IMR-90 (cell line): ENCODE data around the gene LANCL1. TPM values are rescaled to one million over a fixed set of nuclear protein-coding genes. Genes with fewer than 3 reads are reported as not detected.

Experiments
- ATAC-seq: fragments of 200-7000 bp; cut with Tn5 transposase; 2 replicates; pipeline ENCODE4 v1.9.1; 2020; ENCODE audit warnings: low read depth, mild to moderate bottlenecking, moderate library complexity
- BruUV-seq: library from RNA; stranded (reverse); fragments of 400-500 nt; replicated peaks from 2 replicates; lab custom pipeline; 2021; lab: Mats Ljungman, UMichigan
- CTCF ChIA-PET: fragments of 300-600 bp; formaldehyde crosslinking; extraction: SDS; loops from one replicate; lab custom pipeline; 2021; ENCODE audit warnings: antibody characterized with exemption; lab: Yijun Ruan, JAX
- POLR2A ChIA-PET: fragments of 300-600 bp; sonication (Branson Sonifier 250); formaldehyde crosslinking; loops from one replicate; lab custom pipeline; 2022; ENCODE audit warnings: antibody characterized with exemption; ENCODE audit not compliant: unreplicated experiment; lab: Charles Lee
- DNase-seq: peaks from one replicate; pipeline ENCODE4 v3.0.0; 2013
- H2AFZ ChIP-seq: replicated peaks from 2 replicates; pipeline ENCODE3; 2013; ENCODE audit warnings: low read length, mild to moderate bottlenecking; ENCODE audit not compliant: poor library complexity
- H2AK5ac ChIP-seq: 2 replicates; pipeline ENCODE4 v1.6.1; 2013; ENCODE audit warnings: low read depth, low read length, inconsistent platforms
- H2AK9ac ChIP-seq: replicated peaks from 2 replicates; pipeline ENCODE3; 2013; ENCODE audit warnings: mild to moderate bottlenecking, low read depth, low read length, moderate library complexity; ENCODE audit not compliant: poor library complexity
- H2BK120ac ChIP-seq: 2 replicates; pipeline ENCODE4 v1.6.1; 2013; ENCODE audit warnings: low read depth, low read length, inconsistent platforms
- H2BK15ac ChIP-seq: 3 replicates; pipeline ENCODE4 v1.6.1; 2013; ENCODE audit warnings: low read depth, low read length, inconsistent platforms
- H2BK20ac ChIP-seq: 2 replicates; pipeline ENCODE4 v1.6.1; 2013; ENCODE audit warnings: low read depth, mild to moderate bottlenecking, inconsistent platforms, low read length, moderate library complexity
- H2BK5ac ChIP-seq: 2 replicates; pipeline ENCODE4 v1.6.1; 2013; ENCODE audit warnings: mild to moderate bottlenecking, low read depth, low read length, inconsistent platforms; ENCODE audit not compliant: poor library complexity, severe bottlenecking
- H3K14ac ChIP-seq: replicated peaks from 2 replicates; pipeline ENCODE4 v1.6.1; 2013; ENCODE audit warnings: low read depth, low read length, inconsistent platforms
- H3K18ac ChIP-seq: 2 replicates; pipeline ENCODE4 v1.6.1; 2013; ENCODE audit warnings: low read depth, low read length, control low read depth
- H3K23ac ChIP-seq: 2 replicates; pipeline ENCODE4 v1.6.1; 2013; ENCODE audit warnings: low read depth, low read length, inconsistent platforms
- H3K27ac ChIP-seq: 2 replicates; pipeline ENCODE4 v1.5.1; 2013; ENCODE audit warnings: mild to moderate bottlenecking, control low read depth, low read length; ENCODE audit not compliant: insufficient read depth
- H3K27me3 ChIP-seq: 2 replicates; pipeline ENCODE4 v1.6.1; 2013; ENCODE audit warnings: low read length; ENCODE audit not compliant: control insufficient read depth, insufficient read depth
- H3K36me3 ChIP-seq: 2 replicates; pipeline ENCODE4 v1.6.1; 2013; ENCODE audit warnings: low read length, mixed read lengths; ENCODE audit not compliant: control insufficient read depth, insufficient read depth
- H3K4ac ChIP-seq: 2 replicates; pipeline ENCODE4 v1.6.1; 2013; ENCODE audit warnings: low read depth, low read length, inconsistent platforms
- H3K4me1 ChIP-seq: 2 replicates; pipeline ENCODE4 v1.6.1; 2013; ENCODE audit warnings: low read length, mixed read lengths; ENCODE audit not compliant: control insufficient read depth, insufficient read depth
- H3K4me2 ChIP-seq: 2 replicates; pipeline ENCODE4 v1.6.1; 2013; ENCODE audit warnings: low read depth, mild to moderate bottlenecking, control low read depth, low read length, moderate library complexity
- H3K4me3 ChIP-seq: 2 replicates; pipeline ENCODE4 v1.5.1; 2013; ENCODE audit warnings: low read depth, mild to moderate bottlenecking, control low read depth, low read length, moderate library complexity; ENCODE audit not compliant: insufficient read depth
- H3K56ac ChIP-seq: 2 replicates; pipeline ENCODE4 v1.6.1; 2013; ENCODE audit warnings: low read length, inconsistent platforms; ENCODE audit not compliant: insufficient read depth; ENCODE audit errors: extremely low read depth
- H3K79me1 ChIP-seq, 2 experiments: 2 replicates each; pipeline ENCODE4 v1.6.1; 2013; ENCODE audit warnings: low read length in 2 of 2, inconsistent platforms in 1 of 2, low read depth in 1 of 2
- H3K9ac ChIP-seq: 2 replicates; pipeline ENCODE4 v1.6.1; 2013; ENCODE audit warnings: low read depth, low read length, control low read depth
- H3K9me1 ChIP-seq: 2 replicates; pipeline ENCODE4 v1.6.1; 2013; ENCODE audit warnings: low read length, inconsistent platforms; ENCODE audit not compliant: insufficient read depth
- H3K9me3 ChIP-seq: 2 replicates; pipeline ENCODE4 v1.6.1; 2013; ENCODE audit warnings: low read length; ENCODE audit not compliant: control insufficient read depth, insufficient read depth
- H4K20me1 ChIP-seq: 2 replicates; pipeline ENCODE4 v1.6.1; 2013; ENCODE audit warnings: low read length, inconsistent platforms; ENCODE audit not compliant: insufficient read depth
- H4K5ac ChIP-seq: 2 replicates; pipeline ENCODE4 v1.6.1; 2013; ENCODE audit warnings: mild to moderate bottlenecking, low read depth, low read length, control low read depth
- H4K8ac ChIP-seq, 2 experiments: 2 replicates each; pipeline ENCODE4 v1.6.1; 2013; ENCODE audit warnings: low read depth in 2 of 2, low read length in 2 of 2, control low read depth in 1 of 2, inconsistent platforms in 1 of 2
- H4K91ac ChIP-seq: 2 replicates; pipeline ENCODE4 v1.6.1; 2013; ENCODE audit warnings: low read depth, low read length, inconsistent platforms; ENCODE audit not compliant: insufficient read depth
- BHLHE40 ChIP-seq: fragments of 150-350 bp; IDR thresholded peaks from 2 replicates; pipeline ENCODE4 v1.6.1; 2016; ENCODE audit warnings: mild to moderate bottlenecking, low read depth, low read length
- FOS ChIP-seq: fragments of 150-350 bp; IDR thresholded peaks from 2 replicates; pipeline ENCODE4 v1.6.1; 2016; ENCODE audit warnings: low read depth, low read length
- MXI1 ChIP-seq: IDR thresholded peaks from 2 replicates; pipeline ENCODE4 v1.6.1; 2012; ENCODE audit warnings: low read depth, mild to moderate bottlenecking, low read length, moderate library complexity, borderline replicate concordance
- SMC3 ChIP-seq: fragments of 150-350 bp; IDR thresholded peaks from 2 replicates; pipeline ENCODE4 v1.6.1; 2016; ENCODE audit warnings: low read depth, mild to moderate bottlenecking, antibody characterized with exemption, low read length, moderate library complexity
- WGBS, 2 experiments: methylation state at CpG; one replicate each; pipeline versions ENCODE4 v1.1.5 to v1.1.7; 2013; ENCODE audit warnings: missing lambda C conversion rate in 2 of 2; ENCODE audit not compliant: insufficient read length in 1 of 2; ENCODE audit errors: extremely low coverage in 2 of 2; 5-methylcytosine and 5-hydroxymethylcytosine counted together
- dilution Hi-C: fragments of 300-500 bp; cut with HindIII; formaldehyde crosslinking; loops from one replicate; pipeline ENCODE4 v1.14.3; 2018; ENCODE audit warnings: low sequenced_read_pairs; ENCODE audit not compliant: unreplicated experiment
- in situ Hi-C: fragments of 300-500 bp; cut with MboI; formaldehyde crosslinking; loops from 3 replicates; pipeline ENCODE4 v1.14.3; 2019; ENCODE audit warnings: low sequenced_read_pairs, inconsistent platforms, mixed read lengths
- intact Hi-C: fragments of 100-400 bp; cut with micrococcal nuclease; formaldehyde crosslinking; loops from 2 replicates; pipeline ENCODE4 v1.10.0; 2022
- polyA plus RNA-seq, 3 experiments: library from polyadenylated mRNA; depleted of rRNA; stranded (reverse); fragments of >200 nt; gene quantifications; 2 replicates each; pipeline ENCODE4 v1.2.3, GENCODE V29; 2012; ENCODE audit warnings: low replicate concordance in 1 of 3
- total RNA-seq: library from RNA; depleted of rRNA; stranded (reverse); fragments of >200 nt; gene quantifications from 2 replicates; pipeline ENCODE4 v1.2.3, GENCODE V29; 2012
- TF ChIP-seq, protein P1 (sequence below): conservative IDR thresholded peaks from 2 replicates; pipeline ENCODE4 v1.5.1; 2012; ENCODE audit warnings: mild to moderate bottlenecking, low read depth, low read length, improper control_type of control experiment

The LANCL1 gene
- total and polyA plus RNA-seq, 2 of the 4 experiments (the other 2 are of a cell fraction): 29.7 to 53.8 TPM

DNA sequence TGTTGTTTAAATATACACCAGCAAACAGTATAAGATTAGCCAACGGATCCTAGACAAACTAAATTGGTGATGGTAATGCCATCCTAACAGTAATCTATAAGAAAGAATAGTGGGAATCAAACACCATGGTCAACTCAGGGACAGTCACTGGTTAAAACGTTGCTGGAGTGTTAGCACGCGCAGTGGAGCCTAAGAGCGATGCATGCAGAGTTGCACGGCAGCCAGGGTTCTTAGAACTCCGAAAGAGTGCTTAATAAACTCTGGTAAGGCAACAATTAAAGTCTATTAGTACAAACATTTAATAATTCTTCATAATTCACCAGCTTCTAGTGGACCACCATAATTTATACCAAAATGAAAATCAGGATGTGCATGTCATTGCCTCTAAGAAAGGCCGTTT lies 22.2 kb downstream of the LANCL1 start:
- Histone ChIP-seq H2BK15ac (no peak overlapping the region), H4K91ac (no peak overlapping the region), H3K23ac (no peak overlapping the region), H2AK5ac (no peak overlapping the region), H2BK120ac (no peak overlapping the region), H3K9me3 (no peaks in the 10 kb centered on the region), H3K9me1 (no peaks in the 10 kb centered on the region), H2BK20ac (no peak overlapping the region), H3K56ac (no peak overlapping the region), H3K4me1 (no peaks in the 10 kb centered on the region), H3K79me1 (no peaks in the 10 kb centered on the region), H3K36me3 (peaks cover 13% of the 10 kb centered on the region), H3K4ac (no peak overlapping the region), H4K5ac (no peak overlapping the region), H3K18ac (no peak overlapping the region), H4K8ac (no peak overlapping the region), H4K20me1 (no peaks in the 10 kb centered on the region), H2AFZ (no peak overlapping the region), H3K27ac (no peak overlapping the region), H3K4me3 (no peak overlapping the region), H2BK5ac (no peak overlapping the region), H3K9ac (no peak overlapping the region), H3K27me3 (no peaks in the 10 kb centered on the region), H3K14ac (no peak overlapping the region), H3K4me2 (no peak overlapping the region), H2AK9ac (no peak overlapping the region)
- CTCF ChIA-PET: interaction anchor here (1.0 kb wide), 1 partner anchor 9 kb away, joined by 3 read pairs; no protein-coding TSS in a partner anchor
- intact Hi-C loops (no loop called here), dilution Hi-C loops (no loop called here), in situ Hi-C loops (no loop called here)
- POLR2A ChIA-PET: no interaction called here
- no peak for DNase-seq
- TF ChIP-seq SMC3 (no peak), BHLHE40 (no peak), FOS (no peak), MXI1 (no peak)
- TF ChIP-seq, protein P1, sequence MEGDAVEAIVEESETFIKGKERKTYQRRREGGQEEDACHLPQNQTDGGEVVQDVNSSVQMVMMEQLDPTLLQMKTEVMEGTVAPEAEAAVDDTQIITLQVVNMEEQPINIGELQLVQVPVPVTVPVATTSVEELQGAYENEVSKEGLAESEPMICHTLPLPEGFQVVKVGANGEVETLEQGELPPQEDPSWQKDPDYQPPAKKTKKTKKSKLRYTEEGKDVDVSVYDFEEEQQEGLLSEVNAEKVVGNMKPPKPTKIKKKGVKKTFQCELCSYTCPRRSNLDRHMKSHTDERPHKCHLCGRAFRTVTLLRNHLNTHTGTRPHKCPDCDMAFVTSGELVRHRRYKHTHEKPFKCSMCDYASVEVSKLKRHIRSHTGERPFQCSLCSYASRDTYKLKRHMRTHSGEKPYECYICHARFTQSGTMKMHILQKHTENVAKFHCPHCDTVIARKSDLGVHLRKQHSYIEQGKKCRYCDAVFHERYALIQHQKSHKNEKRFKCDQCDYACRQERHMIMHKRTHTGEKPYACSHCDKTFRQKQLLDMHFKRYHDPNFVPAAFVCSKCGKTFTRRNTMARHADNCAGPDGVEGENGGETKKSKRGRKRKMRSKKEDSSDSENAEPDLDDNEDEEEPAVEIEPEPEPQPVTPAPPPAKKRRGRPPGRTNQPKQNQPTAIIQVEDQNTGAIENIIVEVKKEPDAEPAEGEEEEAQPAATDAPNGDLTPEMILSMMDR: no peak
- ATAC-seq: no peak
- no TSS peak for BruUV-seq
- WGBS, 2 experiments: 100% methylated on average over 1 of the region's 8 CpGs; no CpG with 5 or more reads in 1 of the 2 experiments
